ENCODE results near the gene CASP10.

DNA sequence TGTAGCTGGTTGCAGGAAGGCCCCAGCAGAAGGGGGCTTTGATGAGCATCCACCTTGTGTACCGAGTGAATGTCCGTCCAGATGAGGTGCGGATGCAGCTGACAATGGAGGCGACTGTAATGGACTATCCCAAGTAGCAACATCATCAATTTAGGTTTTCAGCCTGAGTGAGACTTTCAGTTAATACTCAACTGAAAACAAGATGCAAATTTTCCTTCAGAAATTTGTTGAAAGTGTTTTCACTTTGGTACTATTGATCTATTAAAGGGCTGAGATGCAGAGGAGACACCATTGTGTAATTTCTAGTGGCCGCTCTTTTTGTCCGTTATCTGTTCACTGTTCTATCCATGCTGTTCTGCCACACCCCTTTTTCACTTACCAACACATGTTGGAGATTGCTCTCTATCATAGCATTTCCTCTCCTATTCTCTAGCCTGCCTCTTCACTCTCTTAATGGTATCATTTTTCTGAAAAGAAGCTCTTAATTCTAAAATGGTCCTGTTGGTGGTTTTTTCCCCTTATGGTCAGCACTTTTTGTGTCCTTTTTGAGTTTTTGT lies 65.4 kb downstream of the CASP10 start:
- TF ChIP-seq, protein P1, sequence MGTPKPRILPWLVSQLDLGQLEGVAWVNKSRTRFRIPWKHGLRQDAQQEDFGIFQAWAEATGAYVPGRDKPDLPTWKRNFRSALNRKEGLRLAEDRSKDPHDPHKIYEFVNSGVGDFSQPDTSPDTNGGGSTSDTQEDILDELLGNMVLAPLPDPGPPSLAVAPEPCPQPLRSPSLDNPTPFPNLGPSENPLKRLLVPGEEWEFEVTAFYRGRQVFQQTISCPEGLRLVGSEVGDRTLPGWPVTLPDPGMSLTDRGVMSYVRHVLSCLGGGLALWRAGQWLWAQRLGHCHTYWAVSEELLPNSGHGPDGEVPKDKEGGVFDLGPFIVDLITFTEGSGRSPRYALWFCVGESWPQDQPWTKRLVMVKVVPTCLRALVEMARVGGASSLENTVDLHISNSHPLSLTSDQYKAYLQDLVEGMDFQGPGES (IDR thresholded peaks at IDR 0.05; ENCODE audit: low read depth, low read length), result no peak
- TF ChIP-seq MXI1 (IDR thresholded peaks at IDR 0.05; ENCODE audit: low read depth, low read length) (no peak), YY1 (IDR thresholded peaks at IDR 0.05; ENCODE audit: low read depth) (no peak), SMC3 (IDR thresholded peaks at IDR 0.05; ENCODE audit: low read depth, low read length) (no peak), ELF1 (IDR thresholded peaks at IDR 0.05) (no peak), TAF1 (IDR thresholded peaks at IDR 0.05; ENCODE audit: borderline replicate concordance, low read depth, low read length) (no peak), RAD21 (IDR thresholded peaks at IDR 0.05; ENCODE audit: low read length) (no peak), GABPA (IDR thresholded peaks at IDR 0.05; ENCODE audit: low read depth) (no peak), SIN3A (IDR thresholded peaks at IDR 0.05; ENCODE audit: borderline replicate concordance, low read depth, low read length) (no peak)
- TF ChIP-seq, protein P2, sequence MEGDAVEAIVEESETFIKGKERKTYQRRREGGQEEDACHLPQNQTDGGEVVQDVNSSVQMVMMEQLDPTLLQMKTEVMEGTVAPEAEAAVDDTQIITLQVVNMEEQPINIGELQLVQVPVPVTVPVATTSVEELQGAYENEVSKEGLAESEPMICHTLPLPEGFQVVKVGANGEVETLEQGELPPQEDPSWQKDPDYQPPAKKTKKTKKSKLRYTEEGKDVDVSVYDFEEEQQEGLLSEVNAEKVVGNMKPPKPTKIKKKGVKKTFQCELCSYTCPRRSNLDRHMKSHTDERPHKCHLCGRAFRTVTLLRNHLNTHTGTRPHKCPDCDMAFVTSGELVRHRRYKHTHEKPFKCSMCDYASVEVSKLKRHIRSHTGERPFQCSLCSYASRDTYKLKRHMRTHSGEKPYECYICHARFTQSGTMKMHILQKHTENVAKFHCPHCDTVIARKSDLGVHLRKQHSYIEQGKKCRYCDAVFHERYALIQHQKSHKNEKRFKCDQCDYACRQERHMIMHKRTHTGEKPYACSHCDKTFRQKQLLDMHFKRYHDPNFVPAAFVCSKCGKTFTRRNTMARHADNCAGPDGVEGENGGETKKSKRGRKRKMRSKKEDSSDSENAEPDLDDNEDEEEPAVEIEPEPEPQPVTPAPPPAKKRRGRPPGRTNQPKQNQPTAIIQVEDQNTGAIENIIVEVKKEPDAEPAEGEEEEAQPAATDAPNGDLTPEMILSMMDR (IDR thresholded peaks at IDR 0.05), result no peak
- TF ChIP-seq, protein P3, sequence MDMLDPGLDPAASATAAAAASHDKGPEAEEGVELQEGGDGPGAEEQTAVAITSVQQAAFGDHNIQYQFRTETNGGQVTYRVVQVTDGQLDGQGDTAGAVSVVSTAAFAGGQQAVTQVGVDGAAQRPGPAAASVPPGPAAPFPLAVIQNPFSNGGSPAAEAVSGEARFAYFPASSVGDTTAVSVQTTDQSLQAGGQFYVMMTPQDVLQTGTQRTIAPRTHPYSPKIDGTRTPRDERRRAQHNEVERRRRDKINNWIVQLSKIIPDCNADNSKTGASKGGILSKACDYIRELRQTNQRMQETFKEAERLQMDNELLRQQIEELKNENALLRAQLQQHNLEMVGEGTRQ (IDR thresholded peaks at IDR 0.05; ENCODE audit: borderline replicate concordance, low read depth, low read length), result no peak

Measured in SK-N-SH (cell line).